GM12878 (cell line): Measurements from ENCODE around the gene PLPP1.

Experiments used
- JUND ChIP-seq: IDR thresholded peaks from 2 replicates; pipeline ENCODE4 v1.6.1; 2012; ENCODE audit warnings: low read depth, mild to moderate bottlenecking, low read length, improper control_type of control experiment, moderate library complexity
- MTA2 ChIP-seq: fragments of 450-650 bp; IDR thresholded peaks from 2 replicates; pipeline ENCODE4 v1.6.1; 2016; ENCODE audit warnings: low read depth, mild to moderate bottlenecking, moderate library complexity
- PML ChIP-seq: IDR thresholded peaks from 2 replicates; pipeline ENCODE4 v1.6.1; 2012; ENCODE audit warnings: low read length, inconsistent platforms
- STAT3 ChIP-seq: IDR thresholded peaks from 2 replicates; pipeline ENCODE4 v1.6.1; 2011; ENCODE audit warnings: low read depth, low read length, improper control_type of control experiment

DNA sequence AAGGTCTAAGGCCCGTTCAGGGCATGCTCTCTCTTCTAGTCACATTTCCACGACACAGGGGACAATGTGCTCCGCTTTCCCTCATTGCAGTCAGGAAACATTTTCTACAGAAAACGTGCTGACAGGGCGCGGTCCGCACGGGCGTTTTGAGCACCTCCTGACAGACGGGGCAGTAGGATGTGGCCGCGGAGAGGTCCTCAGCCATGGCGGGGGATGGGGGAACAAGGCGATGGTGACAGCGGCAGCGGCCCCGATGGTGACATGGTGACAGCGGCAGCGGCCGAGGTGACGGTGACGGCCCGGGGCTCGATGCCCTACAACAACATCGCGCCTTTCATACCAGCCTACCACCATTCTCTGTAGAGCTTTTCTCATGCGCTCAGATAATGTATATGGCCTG is 4.1 kb downstream of the PLPP1 start:
- no peak for TF ChIP-seq MTA2
- no peak for TF ChIP-seq PML
- no peak for TF ChIP-seq JUND
- no peak for TF ChIP-seq STAT3
